GM18519 (cell line): ENCODE measurements around the gene HK1.
"Not testable (repeated sequence)": the region's sequence is repeated elsewhere in the genome, so short reads cannot be mapped to it uniquely, and the experiment has no call there.

Source experiments
- ATAC-seq: cut with Tn5 transposase; IDR thresholded peaks from one replicate; pipeline ENCODE4 v1.9.1; 2021; ENCODE audit warnings: mild to moderate bottlenecking, moderate library complexity; ENCODE audit not compliant: unreplicated experiment, low FRiP score

The HK1 gene

GRCh38 chr10:69306421-69306820 is 28.1 kb downstream of the HK1 start:
- no peak for ATAC-seq

- ATAC-seq, result no peak
These were observed 29.1 kb downstream of the HK1 start for GRCh38 chr10:69307434-69307833.

- ATAC-seq, result not testable (repeated sequence)
These were observed 30.0 kb downstream of the HK1 start for GRCh38 chr10:69308304-69308703.

GRCh38 chr10:69311309-69311708 is 33.0 kb downstream of the HK1 start:
- ATAC-seq, result no peak

GRCh38 chr10:69312528-69312927 is 34.2 kb downstream of the HK1 start:
- ATAC-seq, result no peak

GRCh38 chr10:69315100-69315542 is 36.8 kb downstream of the HK1 start:
- ATAC-seq, result no peak

- no peak for ATAC-seq
These were observed 37.5 kb downstream of the HK1 start for GRCh38 chr10:69315610-69316312.

GRCh38 chr10:69316313-69317059 is 38.2 kb downstream of the HK1 start:
- ATAC-seq, result no peak

- ATAC-seq, result no peak
These were observed 38.9 kb downstream of the HK1 start for GRCh38 chr10:69317175-69317604.

GRCh38 chr10:69317626-69318105 is 39.4 kb downstream of the HK1 start:
- no peak for ATAC-seq

GRCh38 chr10:69318106-69318866 is 40.0 kb downstream of the HK1 start:
- ATAC-seq, result peak; percentile 69

- ATAC-seq, result no peak
These were observed 40.8 kb downstream of the HK1 start for GRCh38 chr10:69318867-69319727.

- ATAC-seq, result no peak
These were observed 41.6 kb downstream of the HK1 start for GRCh38 chr10:69319841-69320316.

GRCh38 chr10:69320521-69320920 is 42.2 kb downstream of the HK1 start:
- ATAC-seq, result no peak

- ATAC-seq, result no peak
These were observed 42.9 kb downstream of the HK1 start for GRCh38 chr10:69321039-69321715.

GRCh38 chr10:69321865-69322264 is 43.6 kb downstream of the HK1 start:
- ATAC-seq, result no peak

GRCh38 chr10:69322346-69322745 is 44.0 kb downstream of the HK1 start:
- not testable (repeated sequence) for ATAC-seq

- no peak for ATAC-seq
These were observed 45.3 kb downstream of the HK1 start for GRCh38 chr10:69323622-69324021.

GRCh38 chr10:69324583-69324982 is 46.3 kb downstream of the HK1 start:
- ATAC-seq, result no peak
